RWPE2 (cell line): ENCODE results near the gene TP73.
"Not testable (repeated sequence)": the region's sequence is repeated elsewhere in the genome, so short reads cannot be mapped to it uniquely, and the experiment has no call there.

ENCODE experiments used
- ATAC-seq: fragments of 200-7000 bp; cut with Tn5 transposase; 3 replicates; pipeline ENCODE4 v1.9.1; 2021; ENCODE audit warnings: low read depth
- DNase-seq: peaks from one replicate; pipeline ENCODE4 v3.0.0-alpha.2; 2020; ENCODE audit warnings: low spot score
- H3K27ac ChIP-seq: fragments of 450-650 bp; 2 replicates; pipeline ENCODE4 v1.5.1; 2017; ENCODE audit warnings: mild to moderate bottlenecking; ENCODE audit not compliant: poor library complexity, severe bottlenecking
- H3K27me3 ChIP-seq: fragments of 250-450 bp; sonication (Bioruptor Pico); 2 replicates; pipeline ENCODE4 v1.5.1; 2021; ENCODE audit warnings: mild to moderate bottlenecking, moderate library complexity; ENCODE audit not compliant: insufficient read depth, poor library complexity, severe bottlenecking
- H3K36me3 ChIP-seq: fragments of 250-450 bp; sonication (Bioruptor Pico); 2 replicates; pipeline ENCODE4 v1.5.1; 2020; ENCODE audit warnings: low read depth, mild to moderate bottlenecking, moderate library complexity
- H3K4me1 ChIP-seq: fragments of 250-450 bp; sonication (Bioruptor Pico); 2 replicates; pipeline ENCODE4 v1.5.1; 2021; ENCODE audit warnings: mild to moderate bottlenecking, moderate library complexity; ENCODE audit not compliant: insufficient read depth, poor library complexity, severe bottlenecking
- H3K4me3 ChIP-seq: fragments of 250-450 bp; sonication (Bioruptor Pico); 2 replicates; pipeline ENCODE4 v1.5.1; 2021; ENCODE audit warnings: mild to moderate bottlenecking, moderate library complexity; ENCODE audit not compliant: severe bottlenecking
- H3K9me3 ChIP-seq: fragments of 250-450 bp; sonication (Bioruptor Pico); 2 replicates; pipeline ENCODE4 v1.5.1; 2021; ENCODE audit warnings: mild to moderate bottlenecking, moderate library complexity; ENCODE audit not compliant: severe bottlenecking
- TF ChIP-seq, protein P1 (sequence below): fragments of 450-650 bp; IDR thresholded peaks from one replicate; pipeline ENCODE4 v1.5.1; 2017; ENCODE audit warnings: mild to moderate bottlenecking, moderate library complexity; ENCODE audit not compliant: poor library complexity, severe bottlenecking

Gene TP73

GRCh38 chr1:3721955-3722465 lies 69.7 kb downstream of the TP73 start:
- Histone ChIP-seq H3K4me1 (peaks cover 8% of the 10 kb centered on the region), H3K9me3 (no peaks in the 10 kb centered on the region), H3K4me3 (no peak overlapping the region), H3K36me3 (no peaks in the 10 kb centered on the region), H3K27ac (no peak overlapping the region), H3K27me3 (no peaks in the 10 kb centered on the region)
- ATAC-seq (no peak), DNase-seq (no peak)
- TF ChIP-seq, protein P1, sequence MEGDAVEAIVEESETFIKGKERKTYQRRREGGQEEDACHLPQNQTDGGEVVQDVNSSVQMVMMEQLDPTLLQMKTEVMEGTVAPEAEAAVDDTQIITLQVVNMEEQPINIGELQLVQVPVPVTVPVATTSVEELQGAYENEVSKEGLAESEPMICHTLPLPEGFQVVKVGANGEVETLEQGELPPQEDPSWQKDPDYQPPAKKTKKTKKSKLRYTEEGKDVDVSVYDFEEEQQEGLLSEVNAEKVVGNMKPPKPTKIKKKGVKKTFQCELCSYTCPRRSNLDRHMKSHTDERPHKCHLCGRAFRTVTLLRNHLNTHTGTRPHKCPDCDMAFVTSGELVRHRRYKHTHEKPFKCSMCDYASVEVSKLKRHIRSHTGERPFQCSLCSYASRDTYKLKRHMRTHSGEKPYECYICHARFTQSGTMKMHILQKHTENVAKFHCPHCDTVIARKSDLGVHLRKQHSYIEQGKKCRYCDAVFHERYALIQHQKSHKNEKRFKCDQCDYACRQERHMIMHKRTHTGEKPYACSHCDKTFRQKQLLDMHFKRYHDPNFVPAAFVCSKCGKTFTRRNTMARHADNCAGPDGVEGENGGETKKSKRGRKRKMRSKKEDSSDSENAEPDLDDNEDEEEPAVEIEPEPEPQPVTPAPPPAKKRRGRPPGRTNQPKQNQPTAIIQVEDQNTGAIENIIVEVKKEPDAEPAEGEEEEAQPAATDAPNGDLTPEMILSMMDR, result no peak

DNA sequence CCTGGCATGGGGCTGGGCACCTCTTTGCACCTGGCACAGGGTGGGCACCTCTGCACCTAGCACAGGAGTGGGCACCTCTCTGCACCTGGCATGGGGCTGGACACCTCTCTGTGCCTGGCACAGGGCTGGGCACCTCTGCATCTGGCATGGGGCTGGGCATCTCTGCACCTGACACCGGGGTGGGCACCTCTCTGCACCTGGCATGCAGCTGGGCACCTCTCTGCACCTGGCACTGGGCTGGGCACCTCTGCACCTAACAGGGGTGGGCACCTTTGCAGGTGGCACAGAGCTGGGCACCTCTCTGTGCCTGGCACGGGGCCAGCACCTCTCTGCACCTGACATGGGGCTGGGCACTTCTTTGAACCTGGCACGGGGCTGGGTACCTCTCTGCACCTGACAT lies 70.5 kb downstream of the TP73 start:
- DNase-seq, result no peak
- H3K9me3 ChIP-seq, result no peaks in the 10 kb centered on the region
- H3K27ac ChIP-seq, result no peak overlapping the region
- H3K36me3 ChIP-seq, result no peaks in the 10 kb centered on the region
- no peak overlapping the region for H3K4me3 ChIP-seq
- TF ChIP-seq, protein P1, result no peak
- H3K27me3 ChIP-seq, result no peaks in the 10 kb centered on the region
- ATAC-seq, result no peak
- H3K4me1 ChIP-seq, result peaks cover 1% of the 10 kb centered on the region

- not testable (repeated sequence) for H3K4me3 ChIP-seq, H3K9me3 ChIP-seq, DNase-seq, H3K27me3 ChIP-seq, H3K36me3 ChIP-seq, H3K27ac ChIP-seq, H3K4me1 ChIP-seq
- peak; percentile 54 for ATAC-seq
- TF ChIP-seq, protein P1, result peak; percentile 94
These were observed 72.2 kb downstream of the TP73 start for GRCh38 chr1:3724416-3725030.

DNA sequence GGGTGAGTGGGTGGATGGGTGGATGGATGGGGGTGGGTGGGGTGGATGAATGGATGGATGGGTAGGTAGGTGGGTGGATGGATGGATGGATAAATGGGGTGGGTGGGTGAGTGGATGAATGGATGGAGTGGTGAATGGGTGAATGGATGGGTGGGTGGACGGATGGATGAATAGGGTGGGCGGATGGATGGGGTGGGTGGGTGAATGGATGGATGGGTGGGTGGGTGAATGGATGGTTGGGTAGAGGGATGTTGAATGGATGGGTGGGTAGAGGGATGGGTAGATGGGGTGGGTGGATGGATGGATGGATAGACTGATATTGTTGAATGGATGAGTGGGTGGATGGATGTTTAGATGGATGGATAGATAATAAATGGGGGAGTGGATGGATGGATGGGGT lies 73.0 kb downstream of the TP73 start:
- Histone ChIP-seq H3K36me3 (no peaks in the 10 kb centered on the region), H3K4me1 (no peaks in the 10 kb centered on the region), H3K27me3 (no peaks in the 10 kb centered on the region), H3K9me3 (no peaks in the 10 kb centered on the region), H3K27ac (no peak overlapping the region), H3K4me3 (no peak overlapping the region)
- no peak for DNase-seq
- ATAC-seq, result no peak
- TF ChIP-seq, protein P1, result no peak

- TF ChIP-seq, protein P1, result peak; percentile 37
- Histone ChIP-seq H3K9me3 (no peaks in the 10 kb centered on the region), H3K27ac (no peak overlapping the region), H3K36me3 (no peaks in the 10 kb centered on the region), H3K27me3 (no peaks in the 10 kb centered on the region), H3K4me1 (no peaks in the 10 kb centered on the region), H3K4me3 (no peak overlapping the region)
- no peak for DNase-seq
- peak; percentile 44; the same call in 1 of the 3 replicates for ATAC-seq
These were observed 74.9 kb downstream of the TP73 start for GRCh38 chr1:3727042-3727824.
